ENCODE data around the gene WDR76. TPM values are rescaled to one million over a fixed set of nuclear protein-coding genes. Genes with fewer than 3 reads are reported as not detected.
A peak's percentile ranks its signal among the peaks of the same experiment; 100 is the strongest.
"Not testable (repeated sequence)": the region's sequence is repeated elsewhere in the genome, so short reads cannot be mapped to it uniquely, and the experiment has no call there.

Gene WDR76
- total RNA-seq, 2 donors from 2014 or later: 1.7 to 3.7 TPM

DNA sequence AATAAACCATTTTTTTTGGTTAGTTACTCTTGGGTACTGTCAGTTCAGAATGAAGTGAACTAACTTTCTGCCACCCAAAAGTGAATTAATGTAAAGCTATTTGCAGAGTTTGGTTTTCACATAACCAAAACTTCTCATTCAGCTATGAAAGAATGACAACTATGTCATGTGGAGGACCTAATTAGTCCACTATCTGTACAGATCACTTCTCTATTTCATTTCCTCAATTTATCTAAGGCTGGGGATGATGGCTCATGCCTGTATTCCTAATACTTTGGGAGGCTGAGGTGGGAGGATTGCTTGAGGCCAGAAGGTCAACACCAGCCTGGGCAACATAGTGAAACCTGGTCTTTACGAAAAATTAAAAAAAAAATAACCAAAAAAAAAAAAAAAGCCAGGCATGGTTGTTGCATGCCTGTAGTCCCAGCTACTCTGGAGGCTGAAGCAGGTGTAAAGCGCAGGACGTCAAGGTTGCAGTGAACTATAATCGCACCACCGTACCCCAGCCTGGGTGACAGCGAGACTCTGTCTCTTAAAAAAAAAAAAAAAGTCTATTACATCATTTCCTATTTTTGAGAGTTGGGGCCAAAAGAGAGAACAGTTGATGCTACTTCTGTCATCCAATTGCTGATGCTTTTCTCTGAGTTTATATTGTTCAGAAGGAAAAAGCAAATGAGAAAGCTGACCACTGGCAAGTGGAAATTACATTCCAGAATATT is 17.7 kb upstream of the WDR76 start:
- Histone ChIP-seq H3K4me1 (no peaks in the 10 kb centered on the region), H3K36me3 (peaks cover 100% of the 10 kb centered on the region), H3K27ac (no peak overlapping the region), H3K9me3 (no peaks in the 10 kb centered on the region), H3K27me3 (no peaks in the 10 kb centered on the region), H3K4me3 (no peak overlapping the region)
- no peak for DNase-seq (ENCODE audit: low spot score)
- TF ChIP-seq, protein P1, sequence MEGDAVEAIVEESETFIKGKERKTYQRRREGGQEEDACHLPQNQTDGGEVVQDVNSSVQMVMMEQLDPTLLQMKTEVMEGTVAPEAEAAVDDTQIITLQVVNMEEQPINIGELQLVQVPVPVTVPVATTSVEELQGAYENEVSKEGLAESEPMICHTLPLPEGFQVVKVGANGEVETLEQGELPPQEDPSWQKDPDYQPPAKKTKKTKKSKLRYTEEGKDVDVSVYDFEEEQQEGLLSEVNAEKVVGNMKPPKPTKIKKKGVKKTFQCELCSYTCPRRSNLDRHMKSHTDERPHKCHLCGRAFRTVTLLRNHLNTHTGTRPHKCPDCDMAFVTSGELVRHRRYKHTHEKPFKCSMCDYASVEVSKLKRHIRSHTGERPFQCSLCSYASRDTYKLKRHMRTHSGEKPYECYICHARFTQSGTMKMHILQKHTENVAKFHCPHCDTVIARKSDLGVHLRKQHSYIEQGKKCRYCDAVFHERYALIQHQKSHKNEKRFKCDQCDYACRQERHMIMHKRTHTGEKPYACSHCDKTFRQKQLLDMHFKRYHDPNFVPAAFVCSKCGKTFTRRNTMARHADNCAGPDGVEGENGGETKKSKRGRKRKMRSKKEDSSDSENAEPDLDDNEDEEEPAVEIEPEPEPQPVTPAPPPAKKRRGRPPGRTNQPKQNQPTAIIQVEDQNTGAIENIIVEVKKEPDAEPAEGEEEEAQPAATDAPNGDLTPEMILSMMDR (IDR thresholded peaks at IDR 0.05): no peak

- peaks cover 80% of the 10 kb centered on the region for H3K36me3 ChIP-seq
- not testable (repeated sequence) for H3K27me3 ChIP-seq; H3K27ac ChIP-seq; H3K9me3 ChIP-seq; H3K4me3 ChIP-seq; DNase-seq (ENCODE audit: low spot score); H3K4me1 ChIP-seq
Observed at GRCh38 chr15:43815064-43815463, 11.7 kb upstream of the WDR76 start.

GRCh38 chr15:43821505-43821904 is 5.3 kb upstream of the WDR76 start:
- peaks cover 0 to 31% of the 10 kb centered on the region in 2 donors for H3K4me1 ChIP-seq
- TF ChIP-seq, protein P1 (IDR thresholded peaks at IDR 0.05): no peak

GRCh38 chr15:43824302-43825246 is 2.2 kb upstream of the WDR76 start, which contains the start of gene MFAP1:
Gene MFAP1 (minus strand): TSS chr15:43824690. CDS start chr15:43824569, 121 bp downstream.
- no peaks in the 10 kb centered on the region for H3K27me3 ChIP-seq
- H3K4me1 ChIP-seq: peaks cover 0 to 44% of the 10 kb centered on the region in 2 donors
- TF ChIP-seq, protein P1 (IDR thresholded peaks at IDR 0.05): no peak
- peak within 1 kb of the TSS; percentile 86 to 87 for H3K4me3 ChIP-seq
- peaks cover 4% of the 10 kb centered on the region for H3K36me3 ChIP-seq
- H3K27ac ChIP-seq: peak within 1 kb of the TSS; percentile 89 to 90
- peak; percentile 97 for DNase-seq (ENCODE audit: low spot score)
- no peaks in the 10 kb centered on the region for H3K9me3 ChIP-seq

More at GRCh38 chr15:43821505-43821904, 5.3 kb upstream of the WDR76 start:
- Histone ChIP-seq H3K36me3 (peaks cover 21% of the 10 kb centered on the region), H3K4me3 (no peak overlapping the region), H3K27ac (no peak overlapping the region), H3K27me3 (no peaks in the 10 kb centered on the region), H3K9me3 (no peaks in the 10 kb centered on the region)
- DNase-seq (ENCODE audit: low spot score): no peak

- H3K4me3 ChIP-seq; H3K27ac ChIP-seq; DNase-seq (ENCODE audit: low spot score); H3K9me3 ChIP-seq; H3K27me3 ChIP-seq; H3K36me3 ChIP-seq: not testable (repeated sequence)
- peaks cover 0 to 44% of the 10 kb centered on the region in 2 donors for H3K4me1 ChIP-seq
Observed at GRCh38 chr15:43825305-43825704, 1.5 kb upstream of the WDR76 start.

DNA sequence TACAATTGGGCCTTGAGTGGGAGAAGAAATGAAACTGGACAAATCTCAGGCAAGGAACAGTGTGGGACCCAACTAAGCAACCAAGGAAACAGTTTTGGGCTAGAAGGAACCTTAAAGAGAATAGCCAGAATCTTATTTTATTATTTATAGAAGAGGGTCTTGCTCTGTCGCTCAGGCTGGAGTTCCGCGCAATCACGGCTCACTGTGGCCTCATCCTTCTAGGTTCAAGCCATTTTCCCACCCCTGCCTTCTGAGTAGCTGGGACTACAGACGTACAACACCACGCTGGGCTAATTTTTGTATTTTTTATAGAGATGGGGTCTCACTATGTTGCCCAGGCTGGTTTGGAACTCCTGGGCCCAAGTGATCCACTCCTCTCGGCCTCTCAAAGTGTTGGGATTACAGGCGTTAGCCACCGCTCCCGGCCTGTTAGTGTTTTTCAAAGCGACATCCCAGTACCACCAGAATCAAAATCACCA is 734 bp upstream of the WDR76 start:
- no peak for DNase-seq (ENCODE audit: low spot score)
- Histone ChIP-seq H3K4me1 (peaks cover 0 to 44% of the 10 kb centered on the region in 2 donors), H3K27ac (peak overlapping the region in 1 of 2 donors; percentile 74), H3K36me3 (no peaks in the 10 kb centered on the region), H3K9me3 (no peaks in the 10 kb centered on the region), H3K27me3 (no peaks in the 10 kb centered on the region), H3K4me3 (peak overlapping the region in 1 of 2 donors; percentile 61)
- TF ChIP-seq, protein P1 (IDR thresholded peaks at IDR 0.05): no peak
